ENCODE data around the gene CTSH. TPM values are rescaled to one million over a fixed set of nuclear protein-coding genes. Genes with fewer than 3 reads are reported as not detected.

Gene CTSH
- total RNA-seq, 1 experiment from 2014 or later, result 20.4 TPM

DNA sequence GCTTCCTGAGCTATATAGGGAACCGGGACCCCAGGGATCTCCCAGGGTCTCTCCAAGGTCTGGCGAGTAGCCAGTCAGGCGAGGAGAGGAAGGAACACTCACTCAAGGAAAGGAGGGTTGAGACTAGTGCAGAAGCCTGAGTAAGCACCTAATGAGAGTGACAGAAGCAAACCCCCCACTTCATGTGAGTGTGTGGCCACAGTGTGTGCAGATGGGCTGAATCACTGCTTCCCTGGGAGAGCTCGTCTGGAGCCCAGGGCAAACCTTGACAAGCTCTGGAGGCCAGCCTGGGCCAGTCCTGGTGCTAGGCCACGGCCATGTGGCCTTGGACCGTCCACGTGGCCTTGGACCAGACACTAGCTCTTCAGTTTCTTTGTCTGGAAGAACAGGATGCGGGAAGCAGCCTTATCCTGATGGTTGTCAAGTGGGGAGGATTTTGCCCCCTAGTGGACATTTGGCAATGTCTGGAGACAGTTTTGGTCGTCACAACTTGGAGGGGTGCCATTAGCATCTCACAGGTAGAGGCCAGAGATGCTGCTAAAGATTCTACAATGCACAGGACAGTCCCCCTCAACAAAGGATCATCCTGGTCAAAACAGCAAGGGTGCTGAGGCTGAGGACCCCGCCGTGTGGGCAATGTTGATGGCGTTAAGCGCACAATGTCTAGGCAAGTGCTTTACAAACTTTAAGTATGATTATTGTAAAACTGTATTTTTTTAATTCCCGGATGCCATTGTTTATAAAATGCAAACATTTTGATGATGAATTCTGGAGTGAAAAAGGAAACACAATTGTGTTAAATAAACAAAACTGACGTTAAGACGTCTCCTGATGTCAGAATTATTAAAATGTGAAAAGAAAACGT, 34.8 kb upstream of the CTSH start (continued):
- TF ChIP-seq SMAD4 (CRISPR knock-in tag; IDR thresholded peaks at IDR 0.05) (0 out of 2 replicates have a peak, but pooled peaks have one; percentile 57), ZNF263 (CRISPR knock-in tag; IDR thresholded peaks at IDR 0.05; ENCODE audit: low read depth) (no peak), TP53 (CRISPR knock-in tag; IDR thresholded peaks at IDR 0.05) (no peak), FOXP1 (CRISPR knock-in tag; IDR thresholded peaks at IDR 0.05; ENCODE audit: borderline replicate concordance) (no peak), USF2 (CRISPR knock-in tag; IDR thresholded peaks at IDR 0.05) (peak; percentile 63), KAT7 (CRISPR knock-in tag; IDR thresholded peaks at IDR 0.05; ENCODE audit: borderline replicate concordance) (no peak), JUN (CRISPR knock-in tag; IDR thresholded peaks at IDR 0.05) (no peak), TCF7 (CRISPR knock-in tag; IDR thresholded peaks at IDR 0.05; ENCODE audit: low read depth) (no peak), ZNF121 (CRISPR knock-in tag; IDR thresholded peaks at IDR 0.05) (no peak), ZNF396 (CRISPR knock-in tag; IDR thresholded peaks at IDR 0.05; ENCODE audit: borderline replicate concordance) (no peak), ZNF671 (CRISPR knock-in tag; IDR thresholded peaks at IDR 0.05) (no peak), NFE2L1 (CRISPR knock-in tag; IDR thresholded peaks at IDR 0.05) (no peak), ZNF219 (CRISPR knock-in tag; IDR thresholded peaks at IDR 0.05; ENCODE audit: borderline replicate concordance) (no peak), NR3C1 (CRISPR knock-in tag; conservative IDR thresholded peaks at IDR 0.05; ENCODE audit: low read depth) (no peak), GABPB1 (CRISPR knock-in tag; IDR thresholded peaks at IDR 0.05) (peak; percentile 71; the same call in 1 of the 2 replicates)
- TF ChIP-seq, protein P1, sequence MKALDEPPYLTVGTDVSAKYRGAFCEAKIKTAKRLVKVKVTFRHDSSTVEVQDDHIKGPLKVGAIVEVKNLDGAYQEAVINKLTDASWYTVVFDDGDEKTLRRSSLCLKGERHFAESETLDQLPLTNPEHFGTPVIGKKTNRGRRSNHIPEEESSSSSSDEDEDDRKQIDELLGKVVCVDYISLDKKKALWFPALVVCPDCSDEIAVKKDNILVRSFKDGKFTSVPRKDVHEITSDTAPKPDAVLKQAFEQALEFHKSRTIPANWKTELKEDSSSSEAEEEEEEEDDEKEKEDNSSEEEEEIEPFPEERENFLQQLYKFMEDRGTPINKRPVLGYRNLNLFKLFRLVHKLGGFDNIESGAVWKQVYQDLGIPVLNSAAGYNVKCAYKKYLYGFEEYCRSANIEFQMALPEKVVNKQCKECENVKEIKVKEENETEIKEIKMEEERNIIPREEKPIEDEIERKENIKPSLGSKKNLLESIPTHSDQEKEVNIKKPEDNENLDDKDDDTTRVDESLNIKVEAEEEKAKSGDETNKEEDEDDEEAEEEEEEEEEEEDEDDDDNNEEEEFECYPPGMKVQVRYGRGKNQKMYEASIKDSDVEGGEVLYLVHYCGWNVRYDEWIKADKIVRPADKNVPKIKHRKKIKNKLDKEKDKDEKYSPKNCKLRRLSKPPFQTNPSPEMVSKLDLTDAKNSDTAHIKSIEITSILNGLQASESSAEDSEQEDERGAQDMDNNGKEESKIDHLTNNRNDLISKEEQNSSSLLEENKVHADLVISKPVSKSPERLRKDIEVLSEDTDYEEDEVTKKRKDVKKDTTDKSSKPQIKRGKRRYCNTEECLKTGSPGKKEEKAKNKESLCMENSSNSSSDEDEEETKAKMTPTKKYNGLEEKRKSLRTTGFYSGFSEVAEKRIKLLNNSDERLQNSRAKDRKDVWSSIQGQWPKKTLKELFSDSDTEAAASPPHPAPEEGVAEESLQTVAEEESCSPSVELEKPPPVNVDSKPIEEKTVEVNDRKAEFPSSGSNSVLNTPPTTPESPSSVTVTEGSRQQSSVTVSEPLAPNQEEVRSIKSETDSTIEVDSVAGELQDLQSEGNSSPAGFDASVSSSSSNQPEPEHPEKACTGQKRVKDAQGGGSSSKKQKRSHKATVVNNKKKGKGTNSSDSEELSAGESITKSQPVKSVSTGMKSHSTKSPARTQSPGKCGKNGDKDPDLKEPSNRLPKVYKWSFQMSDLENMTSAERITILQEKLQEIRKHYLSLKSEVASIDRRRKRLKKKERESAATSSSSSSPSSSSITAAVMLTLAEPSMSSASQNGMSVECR (CRISPR knock-in tag; IDR thresholded peaks at IDR 0.05; ENCODE audit: borderline replicate concordance), result peak; percentile 73
- TF ChIP-seq, protein P2, sequence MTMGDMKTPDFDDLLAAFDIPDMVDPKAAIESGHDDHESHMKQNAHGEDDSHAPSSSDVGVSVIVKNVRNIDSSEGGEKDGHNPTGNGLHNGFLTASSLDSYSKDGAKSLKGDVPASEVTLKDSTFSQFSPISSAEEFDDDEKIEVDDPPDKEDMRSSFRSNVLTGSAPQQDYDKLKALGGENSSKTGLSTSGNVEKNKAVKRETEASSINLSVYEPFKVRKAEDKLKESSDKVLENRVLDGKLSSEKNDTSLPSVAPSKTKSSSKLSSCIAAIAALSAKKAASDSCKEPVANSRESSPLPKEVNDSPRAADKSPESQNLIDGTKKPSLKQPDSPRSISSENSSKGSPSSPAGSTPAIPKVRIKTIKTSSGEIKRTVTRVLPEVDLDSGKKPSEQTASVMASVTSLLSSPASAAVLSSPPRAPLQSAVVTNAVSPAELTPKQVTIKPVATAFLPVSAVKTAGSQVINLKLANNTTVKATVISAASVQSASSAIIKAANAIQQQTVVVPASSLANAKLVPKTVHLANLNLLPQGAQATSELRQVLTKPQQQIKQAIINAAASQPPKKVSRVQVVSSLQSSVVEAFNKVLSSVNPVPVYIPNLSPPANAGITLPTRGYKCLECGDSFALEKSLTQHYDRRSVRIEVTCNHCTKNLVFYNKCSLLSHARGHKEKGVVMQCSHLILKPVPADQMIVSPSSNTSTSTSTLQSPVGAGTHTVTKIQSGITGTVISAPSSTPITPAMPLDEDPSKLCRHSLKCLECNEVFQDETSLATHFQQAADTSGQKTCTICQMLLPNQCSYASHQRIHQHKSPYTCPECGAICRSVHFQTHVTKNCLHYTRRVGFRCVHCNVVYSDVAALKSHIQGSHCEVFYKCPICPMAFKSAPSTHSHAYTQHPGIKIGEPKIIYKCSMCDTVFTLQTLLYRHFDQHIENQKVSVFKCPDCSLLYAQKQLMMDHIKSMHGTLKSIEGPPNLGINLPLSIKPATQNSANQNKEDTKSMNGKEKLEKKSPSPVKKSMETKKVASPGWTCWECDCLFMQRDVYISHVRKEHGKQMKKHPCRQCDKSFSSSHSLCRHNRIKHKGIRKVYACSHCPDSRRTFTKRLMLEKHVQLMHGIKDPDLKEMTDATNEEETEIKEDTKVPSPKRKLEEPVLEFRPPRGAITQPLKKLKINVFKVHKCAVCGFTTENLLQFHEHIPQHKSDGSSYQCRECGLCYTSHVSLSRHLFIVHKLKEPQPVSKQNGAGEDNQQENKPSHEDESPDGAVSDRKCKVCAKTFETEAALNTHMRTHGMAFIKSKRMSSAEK (CRISPR knock-in tag; IDR thresholded peaks at IDR 0.05; ENCODE audit: borderline replicate concordance), result 0 out of 2 replicates have a peak, but pooled peaks have one; percentile 63
- TF ChIP-seq, protein P3, sequence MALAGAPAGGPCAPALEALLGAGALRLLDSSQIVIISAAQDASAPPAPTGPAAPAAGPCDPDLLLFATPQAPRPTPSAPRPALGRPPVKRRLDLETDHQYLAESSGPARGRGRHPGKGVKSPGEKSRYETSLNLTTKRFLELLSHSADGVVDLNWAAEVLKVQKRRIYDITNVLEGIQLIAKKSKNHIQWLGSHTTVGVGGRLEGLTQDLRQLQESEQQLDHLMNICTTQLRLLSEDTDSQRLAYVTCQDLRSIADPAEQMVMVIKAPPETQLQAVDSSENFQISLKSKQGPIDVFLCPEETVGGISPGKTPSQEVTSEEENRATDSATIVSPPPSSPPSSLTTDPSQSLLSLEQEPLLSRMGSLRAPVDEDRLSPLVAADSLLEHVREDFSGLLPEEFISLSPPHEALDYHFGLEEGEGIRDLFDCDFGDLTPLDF (CRISPR knock-in tag; IDR thresholded peaks at IDR 0.05), result no peak
- TF ChIP-seq, protein P4, sequence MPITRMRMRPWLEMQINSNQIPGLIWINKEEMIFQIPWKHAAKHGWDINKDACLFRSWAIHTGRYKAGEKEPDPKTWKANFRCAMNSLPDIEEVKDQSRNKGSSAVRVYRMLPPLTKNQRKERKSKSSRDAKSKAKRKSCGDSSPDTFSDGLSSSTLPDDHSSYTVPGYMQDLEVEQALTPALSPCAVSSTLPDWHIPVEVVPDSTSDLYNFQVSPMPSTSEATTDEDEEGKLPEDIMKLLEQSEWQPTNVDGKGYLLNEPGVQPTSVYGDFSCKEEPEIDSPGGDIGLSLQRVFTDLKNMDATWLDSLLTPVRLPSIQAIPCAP (CRISPR knock-in tag; IDR thresholded peaks at IDR 0.05), result no peak
- TF ChIP-seq, protein P5, sequence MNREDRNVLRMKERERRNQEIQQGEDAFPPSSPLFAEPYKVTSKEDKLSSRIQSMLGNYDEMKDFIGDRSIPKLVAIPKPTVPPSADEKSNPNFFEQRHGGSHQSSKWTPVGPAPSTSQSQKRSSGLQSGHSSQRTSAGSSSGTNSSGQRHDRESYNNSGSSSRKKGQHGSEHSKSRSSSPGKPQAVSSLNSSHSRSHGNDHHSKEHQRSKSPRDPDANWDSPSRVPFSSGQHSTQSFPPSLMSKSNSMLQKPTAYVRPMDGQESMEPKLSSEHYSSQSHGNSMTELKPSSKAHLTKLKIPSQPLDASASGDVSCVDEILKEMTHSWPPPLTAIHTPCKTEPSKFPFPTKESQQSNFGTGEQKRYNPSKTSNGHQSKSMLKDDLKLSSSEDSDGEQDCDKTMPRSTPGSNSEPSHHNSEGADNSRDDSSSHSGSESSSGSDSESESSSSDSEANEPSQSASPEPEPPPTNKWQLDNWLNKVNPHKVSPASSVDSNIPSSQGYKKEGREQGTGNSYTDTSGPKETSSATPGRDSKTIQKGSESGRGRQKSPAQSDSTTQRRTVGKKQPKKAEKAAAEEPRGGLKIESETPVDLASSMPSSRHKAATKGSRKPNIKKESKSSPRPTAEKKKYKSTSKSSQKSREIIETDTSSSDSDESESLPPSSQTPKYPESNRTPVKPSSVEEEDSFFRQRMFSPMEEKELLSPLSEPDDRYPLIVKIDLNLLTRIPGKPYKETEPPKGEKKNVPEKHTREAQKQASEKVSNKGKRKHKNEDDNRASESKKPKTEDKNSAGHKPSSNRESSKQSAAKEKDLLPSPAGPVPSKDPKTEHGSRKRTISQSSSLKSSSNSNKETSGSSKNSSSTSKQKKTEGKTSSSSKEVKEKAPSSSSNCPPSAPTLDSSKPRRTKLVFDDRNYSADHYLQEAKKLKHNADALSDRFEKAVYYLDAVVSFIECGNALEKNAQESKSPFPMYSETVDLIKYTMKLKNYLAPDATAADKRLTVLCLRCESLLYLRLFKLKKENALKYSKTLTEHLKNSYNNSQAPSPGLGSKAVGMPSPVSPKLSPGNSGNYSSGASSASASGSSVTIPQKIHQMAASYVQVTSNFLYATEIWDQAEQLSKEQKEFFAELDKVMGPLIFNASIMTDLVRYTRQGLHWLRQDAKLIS (CRISPR knock-in tag; IDR thresholded peaks at IDR 0.05; ENCODE audit: borderline replicate concordance), result no peak
